Esophagus (tissue), 2 donors: ENCODE measurements around the gene CIBAR2. TPM values are rescaled to one million over a fixed set of nuclear protein-coding genes. Genes with fewer than 3 reads are reported as not detected.

ENCODE experiments used
- H3K27ac ChIP-seq, 2 donors: one replicate each; pipeline ENCODE4 v1.5.1; 2013; ENCODE audit warnings: low read depth in 2 of 2, mild to moderate bottlenecking in 2 of 2, inconsistent platforms in 1 of 2, low read length in 1 of 2, moderate library complexity in 1 of 2
- H3K27me3 ChIP-seq, 2 donors: one replicate each; pipeline ENCODE4 v1.6.1; 2013; ENCODE audit warnings: low read length in 2 of 2, control low read depth in 1 of 2, mild to moderate bottlenecking in 1 of 2; ENCODE audit not compliant: insufficient read depth in 2 of 2, control insufficient read depth in 1 of 2
- H3K36me3 ChIP-seq, 2 donors: one replicate each; pipeline ENCODE4 v1.6.1; 2013; ENCODE audit warnings: low read length in 1 of 2; ENCODE audit not compliant: control insufficient read depth in 2 of 2, insufficient read depth in 2 of 2
- H3K4me1 ChIP-seq, 2 donors: one replicate each; pipeline ENCODE4 v1.6.1; 2013; ENCODE audit warnings: low read length in 1 of 2; ENCODE audit not compliant: control insufficient read depth in 2 of 2, insufficient read depth in 2 of 2
- H3K4me3 ChIP-seq, 2 donors: one replicate each; pipeline ENCODE4 v1.5.1; 2013; ENCODE audit warnings: low read length in 2 of 2, mild to moderate bottlenecking in 2 of 2, low read depth in 1 of 2, moderate library complexity in 1 of 2
- H3K9me3 ChIP-seq, 2 donors: one replicate each; pipeline ENCODE4 v1.6.1; 2013; ENCODE audit warnings: mild to moderate bottlenecking in 2 of 2, low read depth in 1 of 2, low read length in 1 of 2, moderate library complexity in 1 of 2; ENCODE audit not compliant: control insufficient read depth in 2 of 2, insufficient read depth in 1 of 2
- WGBS, 2 donors: extraction: QIAGEN DNeasy Blood & Tissue Kit; methylation state at CpG; one replicate each; pipeline ENCODE4 v1.1.7; 2013; 5-methylcytosine and 5-hydroxymethylcytosine counted together
- polyA plus RNA-seq, 2 donors: library from polyadenylated mRNA; stranded (reverse); fragments of 200-250 nt; gene quantifications; one replicate each; pipeline ENCODE4 v1.2.3, GENCODE V29; 2013
- donor health status: healthy with polysubstance abuse.
- donor health status: Bipolar disorder and iron deficiency.

CIBAR2 gene
- polyA plus RNA-seq, 2 donors = not detected

GRCh38 chr16:85089525-85089924, 22.7 kb downstream of the CIBAR2 start:
- WGBS, 2 donors = 51 to 63% methylated on average over 16 of the region's 16 CpGs
- no peaks in the 10 kb centered on the region for H3K9me3 ChIP-seq
- H3K27ac ChIP-seq = no peak overlapping the region
- H3K27me3 ChIP-seq = no peaks in the 10 kb centered on the region
- H3K4me3 ChIP-seq = no peak overlapping the region
- H3K4me1 ChIP-seq = peaks cover 0 to 4% of the 10 kb centered on the region in 2 donors
- peaks cover 0 to 8% of the 10 kb centered on the region in 2 donors for H3K36me3 ChIP-seq

- peaks cover 0 to 4% of the 10 kb centered on the region in 2 donors for H3K4me1 ChIP-seq
- whole genome bisulfite sequencing, 2 donors = 72 to 80% methylated on average over 31 of the region's 31 CpGs
- peaks cover 0 to 8% of the 10 kb centered on the region in 2 donors for H3K36me3 ChIP-seq
- H3K27ac ChIP-seq = no peak overlapping the region
- no peak overlapping the region for H3K4me3 ChIP-seq
- no peaks in the 10 kb centered on the region for H3K9me3 ChIP-seq
- no peaks in the 10 kb centered on the region for H3K27me3 ChIP-seq
These were observed 23.6 kb downstream of the CIBAR2 start for GRCh38 chr16:85088570-85089199.

- Histone ChIP-seq H3K27me3 (no peaks in the 10 kb centered on the region), H3K4me1 (peaks cover 0 to 4% of the 10 kb centered on the region in 2 donors)
- 93 to 95% methylated on average over 21 of the region's 21 CpGs for WGBS, 2 donors
These were observed 24.2 kb downstream of the CIBAR2 start for GRCh38 chr16:85087899-85088569.

GRCh38 chr16:85086347-85087291, 25.7 kb downstream of the CIBAR2 start:
- no peaks in the 10 kb centered on the region for H3K9me3 ChIP-seq
- no peak overlapping the region for H3K27ac ChIP-seq
- WGBS, 2 donors = 75 to 78% methylated on average over 37 of the region's 37 CpGs

More at GRCh38 chr16:85087899-85088569, 24.2 kb downstream of the CIBAR2 start:
- H3K9me3 ChIP-seq = no peaks in the 10 kb centered on the region
- no peak overlapping the region for H3K27ac ChIP-seq
- H3K36me3 ChIP-seq = peaks cover 0 to 8% of the 10 kb centered on the region in 2 donors
- H3K4me3 ChIP-seq = no peak overlapping the region

GRCh38 chr16:85085721-85086120, 26.6 kb downstream of the CIBAR2 start:
- H3K9me3 ChIP-seq = no peaks in the 10 kb centered on the region
- no peaks in the 10 kb centered on the region for H3K27me3 ChIP-seq
- peaks cover 0 to 13% of the 10 kb centered on the region in 2 donors for H3K36me3 ChIP-seq
- H3K4me3 ChIP-seq = no peak overlapping the region
- 96 to 97% methylated on average over 17 of the region's 17 CpGs for WGBS, 2 donors
- H3K27ac ChIP-seq = no peak overlapping the region
- H3K4me1 ChIP-seq = peaks cover 0 to 8% of the 10 kb centered on the region in 2 donors

More at GRCh38 chr16:85086347-85087291, 25.7 kb downstream of the CIBAR2 start:
- H3K4me1 ChIP-seq = peaks cover 0 to 8% of the 10 kb centered on the region in 2 donors
- H3K27me3 ChIP-seq = no peaks in the 10 kb centered on the region
- peaks cover 0 to 11% of the 10 kb centered on the region in 2 donors for H3K36me3 ChIP-seq
- no peak overlapping the region for H3K4me3 ChIP-seq

GRCh38 chr16:85084841-85085510, 27.3 kb downstream of the CIBAR2 start:
- H3K27me3 ChIP-seq = no peaks in the 10 kb centered on the region
- H3K27ac ChIP-seq = no peak overlapping the region
- WGBS, 2 donors = 84% methylated on average over 16 of the region's 16 CpGs
- H3K4me3 ChIP-seq = no peak overlapping the region
- H3K36me3 ChIP-seq = peaks cover 0 to 15% of the 10 kb centered on the region in 2 donors
- no peaks in the 10 kb centered on the region for H3K9me3 ChIP-seq
- peaks cover 0 to 8% of the 10 kb centered on the region in 2 donors for H3K4me1 ChIP-seq

- no peak overlapping the region for H3K27ac ChIP-seq
- 62 to 64% methylated on average over 13 of the region's 13 CpGs for WGBS, 2 donors
- no peak overlapping the region for H3K4me3 ChIP-seq
- H3K9me3 ChIP-seq = no peaks in the 10 kb centered on the region
- H3K4me1 ChIP-seq = peaks cover 0 to 8% of the 10 kb centered on the region in 2 donors
- H3K36me3 ChIP-seq = peaks cover 0 to 22% of the 10 kb centered on the region in 2 donors
- no peaks in the 10 kb centered on the region for H3K27me3 ChIP-seq
These were observed 29.1 kb downstream of the CIBAR2 start for GRCh38 chr16:85083051-85083639.

- H3K27me3 ChIP-seq = no peaks in the 10 kb centered on the region
- 47 to 50% methylated on average over 33 of the region's 33 CpGs for WGBS, 2 donors
- H3K9me3 ChIP-seq = no peaks in the 10 kb centered on the region
- peaks cover 0 to 8% of the 10 kb centered on the region in 2 donors for H3K4me1 ChIP-seq
- H3K27ac ChIP-seq = no peak overlapping the region
- H3K36me3 ChIP-seq = peaks cover 0 to 22% of the 10 kb centered on the region in 2 donors
- H3K4me3 ChIP-seq = no peak overlapping the region
These were observed 29.9 kb downstream of the CIBAR2 start for GRCh38 chr16:85082173-85083050.
